ENCODE measurements around the gene DENND1C.

DENND1C gene

GRCh38 chr19:6527893-6528543, 46.4 kb upstream of the DENND1C start:
- TF ChIP-seq CTCF (IDR thresholded peaks at IDR 0.05): no peak
- DNase-seq (ENCODE audit: low spot score): no peak
- Histone ChIP-seq H3K27ac (no peak overlapping the region), H3K4me3 (no peak overlapping the region)

GRCh38 chr19:6524311-6524710, 42.7 kb upstream of the DENND1C start:
- Histone ChIP-seq H3K4me3 (no peak overlapping the region), H3K27ac (no peak overlapping the region)
- TF ChIP-seq CTCF (IDR thresholded peaks at IDR 0.05): no peak
- no peak for DNase-seq (ENCODE audit: low spot score)

GRCh38 chr19:6522712-6523111, 41.1 kb upstream of the DENND1C start:
- DNase-seq (ENCODE audit: low spot score): no peak
- H3K4me3 ChIP-seq: no peak overlapping the region
- no peak overlapping the region for H3K27ac ChIP-seq
- no peak for TF ChIP-seq CTCF (IDR thresholded peaks at IDR 0.05)

GRCh38 chr19:6521718-6522646, 40.4 kb upstream of the DENND1C start:
- H3K27ac ChIP-seq: no peak overlapping the region

GRCh38 chr19:6519289-6519688, 37.7 kb upstream of the DENND1C start:
- no peak for TF ChIP-seq CTCF (IDR thresholded peaks at IDR 0.05)
- Histone ChIP-seq H3K27ac (no peak overlapping the region), H3K4me3 (no peak overlapping the region)
- no peak for DNase-seq (ENCODE audit: low spot score)

More at GRCh38 chr19:6521718-6522646, 40.4 kb upstream of the DENND1C start:
- no peak overlapping the region for H3K4me3 ChIP-seq
- DNase-seq (ENCODE audit: low spot score): no peak
- no peak for TF ChIP-seq CTCF (IDR thresholded peaks at IDR 0.05)

- TF ChIP-seq CTCF (IDR thresholded peaks at IDR 0.05): no peak
- Histone ChIP-seq H3K27ac (no peak overlapping the region), H3K4me3 (no peak overlapping the region)
- DNase-seq (ENCODE audit: low spot score): no peak
Observed at GRCh38 chr19:6518145-6518911, 36.7 kb upstream of the DENND1C start.
